Prostate gland (tissue), 2 donors: ENCODE measurements around the gene TNS4.

Experiments
- CTCF ChIP-seq, 4 experiments: fragments of 200-600 bp in 2 of 4; fragments of 450-650 bp in 2 of 4; sonication (generic) in 2 of 4; IDR thresholded peaks; 1 replicate in 3 of 4; 2 replicates in 1 of 4; pipeline ENCODE4 v1.5.1; 2016 to 2019; ENCODE audit warnings: antibody characterized with exemption in 4 of 4, mild to moderate bottlenecking in 2 of 4, moderate library complexity in 2 of 4
- POLR2A ChIP-seq: fragments of 450-650 bp; IDR thresholded peaks from one replicate; pipeline ENCODE4 v1.6.1; 2016; ENCODE audit warnings: antibody characterized with exemption, mild to moderate bottlenecking
- POLR2AphosphoS5 ChIP-seq: sonication (generic); formaldehyde crosslinking; IDR thresholded peaks from one replicate; pipeline ENCODE4 v1.6.1; 2017; ENCODE audit warnings: antibody characterized with exemption

- peak in 1 of 4 experiments; percentile 53 for TF ChIP-seq CTCF (IDR thresholded peaks at IDR 0.05)
- TF ChIP-seq POLR2AphosphoS5: no peak
- TF ChIP-seq POLR2A: no peak
Measured at GRCh38 chr17:40433551-40434415, 67.6 kb downstream of the TNS4 start.
